Measurements from ENCODE around the gene CCNQ.
"Not testable (repeated sequence)": the region's sequence is repeated elsewhere in the genome, so short reads cannot be mapped to it uniquely, and the experiment has no call there.

Gene CCNQ

GRCh38 chrX:153622661-153623309, 23.8 kb upstream of the CCNQ start:
- DNase-seq (ENCODE audit: low spot score), result peak; percentile 77

DNA sequence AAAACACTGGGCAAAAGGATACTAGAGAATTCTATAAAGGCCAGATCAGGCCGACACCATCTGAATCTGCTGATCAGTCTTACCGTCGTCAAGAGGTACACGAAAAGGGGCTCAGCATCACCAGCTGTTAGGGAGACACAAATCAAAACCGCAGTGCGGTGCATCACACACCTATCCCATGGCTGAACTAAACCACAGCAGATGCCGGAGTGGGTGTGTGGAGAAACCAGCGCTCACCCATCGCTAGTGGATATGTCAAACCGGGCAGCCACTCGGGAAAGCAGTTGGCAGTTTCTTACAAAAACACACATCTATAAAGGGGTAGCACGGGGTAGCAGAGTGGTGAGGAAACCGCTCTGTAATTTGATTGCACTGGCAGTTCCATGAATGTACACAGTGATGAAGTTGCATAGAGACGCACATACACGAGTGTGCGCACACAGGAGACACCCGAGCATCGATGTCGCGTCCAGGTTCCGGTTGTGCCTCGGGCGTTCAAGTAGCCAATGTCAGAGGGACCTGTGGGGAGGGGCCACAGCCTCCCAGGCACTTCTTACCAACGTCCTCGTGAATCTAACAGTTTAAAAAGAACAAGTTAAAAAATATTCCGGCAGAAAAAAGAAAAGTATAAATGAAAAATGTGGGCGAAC, 23.1 kb upstream of the CCNQ start:
- DNase-seq (ENCODE audit: low spot score), result no peak

DNA sequence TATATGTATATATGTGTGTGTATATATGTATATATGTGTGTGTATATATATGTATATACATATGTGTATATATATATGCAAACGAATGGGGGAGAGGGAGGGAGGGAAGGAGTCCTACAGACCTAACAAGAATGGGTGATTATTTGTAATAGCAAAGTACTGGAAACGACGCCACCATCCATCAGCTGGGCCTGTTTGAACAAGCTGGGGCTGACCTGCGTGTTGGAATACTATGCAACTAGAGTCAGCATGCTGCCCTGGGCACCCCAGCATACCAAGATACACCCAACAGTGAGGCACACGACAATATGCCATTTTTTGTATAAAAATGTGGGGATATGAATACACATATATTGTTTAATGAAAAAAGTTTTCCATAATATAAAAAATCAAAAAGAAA, 21.6 kb upstream of the CCNQ start:
- DNase-seq (ENCODE audit: low spot score), result no peak

DNA sequence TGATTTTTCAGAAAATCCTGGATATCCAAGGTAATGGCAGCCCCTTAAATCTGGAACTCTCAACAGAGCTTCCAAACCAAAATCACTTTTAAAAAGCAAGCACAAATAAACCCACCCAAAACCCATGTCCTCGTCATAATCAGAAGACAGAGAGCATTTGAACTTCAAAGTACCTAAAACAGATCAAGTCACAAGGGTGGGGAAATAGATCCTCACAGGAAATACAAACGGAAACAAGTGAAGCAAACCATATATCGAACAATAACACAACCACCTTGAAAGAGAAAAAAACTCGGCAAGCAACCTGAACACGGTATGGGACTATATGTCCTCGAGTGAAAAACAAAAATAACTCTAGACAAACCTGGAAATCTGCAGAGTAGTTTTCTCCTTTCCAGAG, 15.9 kb upstream of the CCNQ start:
- DNase-seq (ENCODE audit: low spot score), result no peak

GRCh38 chrX:153612413-153612812, 13.5 kb upstream of the CCNQ start:
- DNase-seq (ENCODE audit: low spot score), result no peak

DNA sequence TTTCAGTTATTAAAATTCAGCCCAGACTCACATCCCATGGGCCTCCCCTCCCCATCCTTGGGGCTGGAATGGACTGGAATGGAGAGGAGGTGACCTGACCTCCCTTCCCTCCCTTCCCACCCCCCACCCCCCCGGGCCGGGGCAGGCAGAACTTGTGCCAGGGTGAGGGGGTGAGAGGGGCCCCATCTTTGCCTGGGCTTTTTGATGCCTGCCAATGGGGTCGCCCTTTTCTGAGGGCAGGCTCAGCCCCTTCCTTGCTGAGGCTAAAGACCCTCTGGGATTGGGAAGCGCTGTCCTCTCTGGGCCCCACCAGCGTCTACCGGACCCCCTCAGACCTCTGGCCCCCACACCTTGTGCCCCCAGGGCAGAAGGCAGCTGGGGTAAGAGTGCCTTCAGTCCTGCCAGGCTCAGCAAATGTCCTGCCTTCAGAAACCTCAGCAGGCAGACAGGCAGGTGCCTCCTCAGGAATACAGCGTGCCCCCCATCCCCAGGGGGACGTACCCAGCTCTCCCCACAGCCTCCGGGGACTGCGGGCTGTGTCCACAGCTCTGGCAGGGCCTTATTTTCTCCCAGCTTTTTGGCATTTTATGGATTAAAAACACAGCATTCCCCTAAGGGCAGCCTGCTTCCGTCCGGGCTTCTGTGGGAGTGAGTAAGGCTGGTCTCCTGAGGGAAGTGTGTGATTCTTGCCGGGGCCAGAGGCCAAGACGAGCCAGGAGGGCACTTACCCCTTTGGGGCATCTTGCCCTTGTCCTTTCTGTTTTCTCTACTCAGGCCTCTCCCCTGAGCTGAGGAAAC, 12.6 kb upstream of the CCNQ start:
- DNase-seq (ENCODE audit: low spot score), result no peak

- DNase-seq (ENCODE audit: low spot score), result no peak
Measured at GRCh38 chrX:153610836-153611213, 11.9 kb upstream of the CCNQ start.

GRCh38 chrX:153609917-153610835, 11.2 kb upstream of the CCNQ start:
- peak; percentile 76 for DNase-seq (ENCODE audit: low spot score)

GRCh38 chrX:153608806-153609205, 9.9 kb upstream of the CCNQ start:
- DNase-seq (ENCODE audit: low spot score), result no peak

GRCh38 chrX:153608376-153608775, 9.4 kb upstream of the CCNQ start:
- DNase-seq (ENCODE audit: low spot score), result no peak

- no peak for DNase-seq (ENCODE audit: low spot score)
Measured at GRCh38 chrX:153606503-153606902, 7.6 kb upstream of the CCNQ start.

- not testable (repeated sequence) for DNase-seq (ENCODE audit: low spot score)
Measured at GRCh38 chrX:153604666-153605380, 5.9 kb upstream of the CCNQ start.

- no peak for DNase-seq (ENCODE audit: low spot score)
Measured at GRCh38 chrX:153603131-153603656, 4.3 kb upstream of the CCNQ start.

GRCh38 chrX:153602601-153603000, 3.7 kb upstream of the CCNQ start:
- no peak for DNase-seq (ENCODE audit: low spot score)

DNA sequence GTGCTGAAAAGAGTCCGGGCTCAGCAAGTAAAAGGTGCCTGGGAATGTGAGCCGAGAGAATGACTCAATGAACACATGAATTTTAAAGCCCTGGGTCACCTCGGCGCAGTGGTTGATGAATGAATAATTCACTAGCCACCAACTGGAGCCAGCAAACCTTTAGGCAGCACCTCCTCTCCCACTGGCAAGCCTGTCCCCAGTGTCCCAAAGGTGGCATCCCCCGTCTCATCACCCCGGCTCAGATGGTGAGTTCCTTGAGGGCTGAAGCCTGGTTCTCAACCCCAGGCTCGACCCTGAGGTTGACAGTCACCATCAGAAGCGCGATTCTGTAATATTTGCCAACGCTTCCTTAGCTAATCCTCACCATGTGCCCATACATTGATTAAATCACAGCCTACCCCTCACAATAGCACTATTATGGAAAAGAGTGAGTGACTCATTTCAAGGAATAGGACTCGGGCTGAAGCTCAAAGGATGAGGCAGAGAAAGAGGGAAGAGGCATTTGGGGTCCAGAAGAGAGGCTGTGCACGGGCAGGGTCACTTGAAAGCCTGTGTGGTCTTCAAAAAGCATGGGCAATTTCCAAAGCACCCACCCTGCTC, 2.7 kb upstream of the CCNQ start:
- no peak for DNase-seq (ENCODE audit: low spot score)

DNA sequence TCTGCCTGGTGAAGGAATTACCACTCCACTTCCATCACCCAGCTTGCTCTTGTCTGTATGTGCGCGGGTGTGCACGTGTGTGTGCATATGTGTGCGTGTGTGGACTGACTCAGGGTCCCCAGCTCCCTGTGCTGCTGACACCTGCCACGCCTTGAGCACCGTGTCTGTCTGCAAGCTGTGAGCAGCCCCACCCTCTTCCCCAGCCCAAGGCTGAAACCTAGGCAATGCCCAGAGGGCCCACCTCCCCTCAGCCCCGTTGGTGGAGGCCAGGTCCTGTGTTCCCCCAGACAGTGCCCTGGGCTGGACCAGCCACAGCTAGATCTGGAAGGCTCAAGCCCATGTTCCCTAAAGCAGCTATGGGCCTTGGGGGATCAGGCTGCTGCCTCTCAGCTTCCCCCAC, 2.0 kb upstream of the CCNQ start:
- DNase-seq (ENCODE audit: low spot score), result no peak

DNA sequence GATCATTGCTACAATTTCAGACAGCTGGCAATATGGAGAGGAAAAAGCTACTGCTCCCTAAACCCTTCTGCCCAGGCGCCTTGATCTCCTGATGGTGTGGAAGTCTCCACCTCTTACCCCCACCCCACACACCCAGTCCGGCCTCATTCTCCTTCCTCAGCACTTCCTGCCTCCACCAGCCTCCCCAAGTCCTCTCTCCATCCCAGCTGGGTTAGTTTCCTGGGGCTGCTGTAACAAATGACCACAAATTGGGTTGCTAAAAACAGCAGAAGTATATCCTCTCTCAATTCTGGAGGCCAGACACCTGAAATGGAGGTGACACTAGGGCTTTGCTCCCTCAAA, 1.1 kb upstream of the CCNQ start:
- DNase-seq (ENCODE audit: low spot score), result no peak

DNA sequence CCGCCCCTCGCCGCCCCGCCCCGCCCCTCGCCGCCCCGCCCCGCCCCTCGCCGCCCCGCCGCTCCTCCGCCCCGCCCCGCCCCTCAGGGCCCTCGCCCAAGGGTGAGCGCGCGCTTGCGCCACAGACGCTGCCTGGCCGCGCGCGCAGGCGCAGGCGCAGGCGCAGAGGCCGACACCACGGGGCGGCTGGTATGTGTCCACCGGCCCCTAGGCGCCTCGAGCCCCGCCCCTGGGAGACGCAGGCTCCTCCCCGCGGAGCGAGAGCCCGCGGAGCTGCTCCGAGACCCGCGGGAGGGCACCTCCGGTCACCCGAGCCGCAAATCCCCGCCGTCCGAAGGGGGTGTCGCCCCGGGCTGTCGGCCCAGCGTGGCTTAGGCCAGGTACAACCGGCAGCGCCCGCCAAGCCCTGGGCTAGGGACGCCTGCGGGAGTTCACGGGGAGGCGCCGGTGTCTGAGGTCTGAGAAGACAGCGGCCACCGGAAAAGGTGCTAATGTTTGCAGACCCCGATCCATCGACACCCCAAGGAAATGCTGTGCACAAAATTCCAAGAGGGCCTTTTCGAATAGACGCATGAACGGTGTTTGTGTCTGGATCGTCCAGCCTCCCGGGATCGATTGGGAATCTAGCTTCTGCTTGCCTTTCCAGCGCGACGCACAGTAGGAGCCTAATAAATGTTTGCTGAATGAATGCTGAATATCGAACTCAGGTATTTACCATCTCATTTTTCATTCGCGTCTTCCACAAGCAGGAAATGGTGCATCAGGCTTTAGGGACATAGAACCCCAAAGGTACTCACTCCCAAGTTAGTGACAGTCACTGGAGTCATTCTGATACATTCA, 473 bp upstream of the CCNQ start:
- DNase-seq (ENCODE audit: low spot score), result peak; percentile 85

DNA sequence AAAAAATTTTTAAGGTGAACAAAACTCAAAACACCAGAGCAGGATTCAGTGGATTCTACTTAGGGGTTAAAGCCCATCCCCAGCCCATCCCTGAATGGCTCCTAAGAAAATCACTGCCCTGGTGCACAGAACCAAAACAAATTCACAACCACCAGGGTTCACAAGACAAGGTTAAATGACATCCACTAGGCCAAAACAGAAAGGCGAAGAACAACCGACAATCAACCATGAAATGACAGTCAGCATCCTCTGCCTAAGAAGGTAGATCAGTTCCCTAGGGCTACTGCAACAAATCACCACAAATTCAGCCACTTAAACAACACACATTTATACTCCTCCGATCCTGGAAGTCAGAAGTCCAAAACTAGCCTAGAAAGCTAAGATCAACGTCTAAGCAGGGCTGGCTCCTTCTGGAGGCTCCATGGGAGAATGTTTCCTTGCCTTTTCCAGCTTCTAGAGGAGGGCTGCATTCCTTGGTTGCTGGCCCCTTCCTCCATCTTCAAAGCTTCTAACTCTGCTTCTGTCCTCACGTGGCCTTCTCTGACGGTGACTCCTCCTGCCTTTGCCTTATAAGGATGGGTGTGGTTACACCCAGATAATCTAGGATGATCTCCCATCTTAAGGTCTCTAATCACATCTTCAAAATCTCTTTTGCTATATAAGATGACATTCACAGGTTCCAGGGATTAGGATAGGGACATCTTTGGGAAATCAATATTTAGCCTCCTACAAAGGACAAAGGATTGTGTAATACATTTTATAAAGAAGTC, 1.8 kb downstream of the CCNQ start:
- no peak for DNase-seq (ENCODE audit: low spot score)
